T47D (cell line): ENCODE measurements around the gene SYT15.
"Not testable (repeated sequence)": the region's sequence is repeated elsewhere in the genome, so short reads cannot be mapped to it uniquely, and the experiment has no call there.

ENCODE experiments used
- DNase-seq, 2 experiments: peaks; one replicate each; pipeline versions ENCODE4 v3.0.0 to v3.0.0-alpha.2; 2011 to 2012; ENCODE audit warnings: low read depth in 1 of 2, low spot score in 1 of 2
- in situ Hi-C: cut with HindIII; loops from 2 replicates; pipeline ENCODE4 v1.10.0; 2016; ENCODE audit warnings: low sequenced_read_pairs, low pct_unique_long_range_greater_than_20kb

Gene SYT15

GRCh38 chr10:46617913-46618312 lies 39.0 kb downstream of the SYT15 start:
- in situ Hi-C loops, DNase-seq: not testable (repeated sequence)

- DNase-seq, in situ Hi-C loops: not testable (repeated sequence)
Measured at GRCh38 chr10:46623899-46624654, 45.1 kb downstream of the SYT15 start.

DNA sequence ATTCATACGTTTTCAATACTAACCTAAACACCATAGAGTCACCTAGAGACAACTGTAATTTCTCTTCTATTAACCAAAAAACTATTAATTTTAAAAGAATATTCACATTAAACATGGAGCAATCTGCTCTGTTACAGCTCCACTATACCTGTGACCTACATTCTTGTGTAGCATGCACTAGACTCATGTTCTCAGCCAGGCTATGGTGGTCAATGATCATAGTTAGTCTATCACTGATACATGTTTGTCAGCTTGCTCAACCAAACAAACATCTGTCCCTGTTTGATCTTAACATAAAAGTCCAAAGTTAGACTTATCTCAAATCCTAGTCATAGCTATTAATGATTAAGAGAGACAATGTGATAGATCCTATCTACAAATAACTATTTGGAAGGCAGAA lies 50.9 kb downstream of the SYT15 start:
- in situ Hi-C loops, DNase-seq: not testable (repeated sequence)

- in situ Hi-C loops, DNase-seq: not testable (repeated sequence)
Measured at GRCh38 chr10:46630816-46631215, 51.9 kb downstream of the SYT15 start.

- in situ Hi-C loops, DNase-seq: not testable (repeated sequence)
Measured at GRCh38 chr10:46631683-46632082, 52.8 kb downstream of the SYT15 start.

- in situ Hi-C loops = not testable (repeated sequence)
Measured at GRCh38 chr10:46634698-46635097, 55.8 kb downstream of the SYT15 start.

DNA sequence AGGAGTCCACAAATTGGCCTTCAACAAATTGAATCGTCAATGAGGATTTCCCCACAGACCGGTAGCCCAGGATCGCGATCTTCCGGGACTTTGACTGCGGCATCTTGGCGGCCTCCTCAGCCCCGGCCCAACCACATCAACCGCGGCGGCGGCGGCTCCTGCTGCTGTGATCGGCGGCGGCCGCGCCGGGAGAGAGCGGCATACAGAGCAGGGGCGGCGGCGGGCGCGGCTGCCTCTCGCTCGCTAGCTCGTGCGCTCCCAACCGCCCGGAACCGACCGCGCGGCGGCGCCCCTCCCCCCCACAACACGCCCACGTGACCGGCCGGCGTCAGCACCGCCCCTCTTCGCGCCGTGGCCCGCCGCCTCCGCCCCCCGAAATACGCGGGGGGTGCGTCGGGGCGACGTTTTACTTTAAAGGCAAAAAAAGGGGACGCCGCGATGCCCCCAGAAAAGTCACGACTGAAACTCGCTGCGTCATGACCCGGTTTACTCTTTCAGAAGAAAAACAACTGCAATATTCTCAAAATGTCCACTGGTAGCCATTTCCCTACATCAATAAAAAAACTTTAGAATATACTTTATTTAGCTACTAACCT lies 56.5 kb downstream of the SYT15 start:
- in situ Hi-C loops, DNase-seq: not testable (repeated sequence)

More at GRCh38 chr10:46634698-46635097, 55.8 kb downstream of the SYT15 start:
- not testable (repeated sequence) for DNase-seq

DNA sequence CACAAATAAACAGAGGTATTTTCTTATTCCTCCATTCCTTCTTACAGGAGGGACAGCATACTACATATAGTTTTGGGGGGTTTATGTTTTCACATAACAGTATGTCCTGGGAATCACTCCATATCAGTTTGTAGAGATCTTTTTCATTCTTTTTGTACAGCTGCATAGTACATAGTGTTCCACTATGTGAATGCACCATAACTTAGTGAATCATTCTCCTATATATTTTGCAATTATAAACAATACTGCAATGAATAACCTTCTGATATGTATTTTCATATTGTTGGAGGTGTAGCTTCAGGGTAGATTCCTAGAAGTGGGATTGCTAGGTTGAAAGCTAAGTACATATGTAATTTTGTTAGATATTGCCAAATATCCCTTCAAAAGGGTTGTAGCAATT lies 61.1 kb downstream of the SYT15 start:
- DNase-seq, in situ Hi-C loops: not testable (repeated sequence)
